SU-DHL-6 (cell line): ENCODE data around the gene NEUROG3.

Experiments used
- EZH2phosphoT487 ChIP-seq: fragments of 200-600 bp; sonication (generic), shearing (Covaris generic); conservative IDR thresholded peaks from 2 replicates; pipeline ENCODE4 v1.6.1; 2018; ENCODE audit warnings: mild to moderate bottlenecking, antibody characterized with exemption, low read length, moderate library complexity, mixed read lengths
- TF ChIP-seq, protein P1 (sequence below): fragments of 200-600 bp; sonication (generic); IDR thresholded peaks from one replicate; pipeline ENCODE4 v1.5.1; 2017; ENCODE audit warnings: antibody characterized with exemption, mild to moderate bottlenecking, low read length, moderate library complexity; ENCODE audit not compliant: insufficient read depth, poor library complexity, severe bottlenecking

DNA sequence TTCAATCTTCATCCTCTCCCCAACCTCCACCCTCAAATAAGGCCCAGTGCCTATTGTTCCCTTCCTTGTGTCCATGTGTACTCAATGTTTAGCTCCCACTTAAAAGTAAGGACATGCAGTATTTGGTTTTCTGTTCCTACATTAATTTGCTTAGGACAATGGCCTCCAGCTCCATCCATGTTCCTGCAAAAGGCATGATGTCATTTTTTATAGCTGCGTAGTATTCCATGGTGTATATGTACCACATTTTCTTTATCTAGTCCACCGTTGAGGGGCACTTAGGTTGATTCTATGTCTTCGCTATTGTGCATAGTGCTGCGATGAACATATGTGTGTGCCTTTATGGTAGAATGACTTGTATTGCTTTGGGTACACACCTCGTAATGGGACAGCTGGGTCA is 7.2 kb upstream of the NEUROG3 start:
- TF ChIP-seq, protein P1, sequence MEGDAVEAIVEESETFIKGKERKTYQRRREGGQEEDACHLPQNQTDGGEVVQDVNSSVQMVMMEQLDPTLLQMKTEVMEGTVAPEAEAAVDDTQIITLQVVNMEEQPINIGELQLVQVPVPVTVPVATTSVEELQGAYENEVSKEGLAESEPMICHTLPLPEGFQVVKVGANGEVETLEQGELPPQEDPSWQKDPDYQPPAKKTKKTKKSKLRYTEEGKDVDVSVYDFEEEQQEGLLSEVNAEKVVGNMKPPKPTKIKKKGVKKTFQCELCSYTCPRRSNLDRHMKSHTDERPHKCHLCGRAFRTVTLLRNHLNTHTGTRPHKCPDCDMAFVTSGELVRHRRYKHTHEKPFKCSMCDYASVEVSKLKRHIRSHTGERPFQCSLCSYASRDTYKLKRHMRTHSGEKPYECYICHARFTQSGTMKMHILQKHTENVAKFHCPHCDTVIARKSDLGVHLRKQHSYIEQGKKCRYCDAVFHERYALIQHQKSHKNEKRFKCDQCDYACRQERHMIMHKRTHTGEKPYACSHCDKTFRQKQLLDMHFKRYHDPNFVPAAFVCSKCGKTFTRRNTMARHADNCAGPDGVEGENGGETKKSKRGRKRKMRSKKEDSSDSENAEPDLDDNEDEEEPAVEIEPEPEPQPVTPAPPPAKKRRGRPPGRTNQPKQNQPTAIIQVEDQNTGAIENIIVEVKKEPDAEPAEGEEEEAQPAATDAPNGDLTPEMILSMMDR, result no peak
- no peak for TF ChIP-seq EZH2phosphoT487
